ENCODE results near the gene GINS3. TPM values are rescaled to one million over a fixed set of nuclear protein-coding genes. Genes with fewer than 3 reads are reported as not detected.

The GINS3 gene
- total and polyA plus RNA-seq, 10 of the 15 experiments (the other 5 are each of a cell fraction or from before 2014, with no cell fraction given) = 13.6 to 22.4 (median 15.6) TPM

DNA sequence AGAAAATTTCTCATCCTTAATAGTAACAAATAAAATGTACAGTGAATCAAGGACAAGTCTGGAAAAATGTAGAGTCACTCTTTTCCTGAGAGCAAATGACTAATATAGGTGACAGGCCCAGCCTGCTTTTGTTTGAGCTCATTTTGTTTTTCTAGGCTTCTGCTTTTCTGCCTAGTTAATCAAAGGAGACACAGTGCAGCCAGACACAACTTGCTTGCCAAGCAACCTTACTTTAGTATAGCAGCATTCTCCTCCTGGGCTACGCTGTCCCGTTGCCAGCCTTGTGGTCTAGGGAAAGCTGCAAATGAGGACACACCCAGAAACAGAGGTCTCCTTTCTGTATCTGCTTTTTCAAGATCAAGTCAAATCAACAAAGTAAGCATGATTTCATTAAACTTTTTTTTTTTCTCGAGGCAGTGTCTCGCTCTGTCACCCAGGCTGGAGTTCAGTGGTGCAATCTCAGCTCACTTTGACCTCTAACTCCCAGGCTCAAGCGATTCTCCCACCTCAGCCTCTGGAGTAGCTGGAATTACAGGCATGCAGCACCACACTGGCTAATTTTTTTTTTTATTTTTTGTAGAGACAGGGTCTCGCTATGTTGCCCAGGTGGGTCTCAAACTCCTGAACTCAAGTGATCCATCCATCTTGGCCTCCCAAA lies 17.2 kb downstream of the GINS3 start (continued):
- TF ChIP-seq, protein P1, sequence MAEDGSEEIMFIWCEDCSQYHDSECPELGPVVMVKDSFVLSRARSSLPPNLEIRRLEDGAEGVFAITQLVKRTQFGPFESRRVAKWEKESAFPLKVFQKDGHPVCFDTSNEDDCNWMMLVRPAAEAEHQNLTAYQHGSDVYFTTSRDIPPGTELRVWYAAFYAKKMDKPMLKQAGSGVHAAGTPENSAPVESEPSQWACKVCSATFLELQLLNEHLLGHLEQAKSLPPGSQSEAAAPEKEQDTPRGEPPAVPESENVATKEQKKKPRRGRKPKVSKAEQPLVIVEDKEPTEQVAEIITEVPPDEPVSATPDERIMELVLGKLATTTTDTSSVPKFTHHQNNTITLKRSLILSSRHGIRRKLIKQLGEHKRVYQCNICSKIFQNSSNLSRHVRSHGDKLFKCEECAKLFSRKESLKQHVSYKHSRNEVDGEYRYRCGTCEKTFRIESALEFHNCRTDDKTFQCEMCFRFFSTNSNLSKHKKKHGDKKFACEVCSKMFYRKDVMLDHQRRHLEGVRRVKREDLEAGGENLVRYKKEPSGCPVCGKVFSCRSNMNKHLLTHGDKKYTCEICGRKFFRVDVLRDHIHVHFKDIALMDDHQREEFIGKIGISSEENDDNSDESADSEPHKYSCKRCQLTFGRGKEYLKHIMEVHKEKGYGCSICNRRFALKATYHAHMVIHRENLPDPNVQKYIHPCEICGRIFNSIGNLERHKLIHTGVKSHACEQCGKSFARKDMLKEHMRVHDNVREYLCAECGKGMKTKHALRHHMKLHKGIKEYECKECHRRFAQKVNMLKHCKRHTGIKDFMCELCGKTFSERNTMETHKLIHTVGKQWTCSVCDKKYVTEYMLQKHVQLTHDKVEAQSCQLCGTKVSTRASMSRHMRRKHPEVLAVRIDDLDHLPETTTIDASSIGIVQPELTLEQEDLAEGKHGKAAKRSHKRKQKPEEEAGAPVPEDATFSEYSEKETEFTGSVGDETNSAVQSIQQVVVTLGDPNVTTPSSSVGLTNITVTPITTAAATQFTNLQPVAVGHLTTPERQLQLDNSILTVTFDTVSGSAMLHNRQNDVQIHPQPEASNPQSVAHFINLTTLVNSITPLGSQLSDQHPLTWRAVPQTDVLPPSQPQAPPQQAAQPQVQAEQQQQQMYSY (CRISPR knock-in tag; IDR thresholded peaks at IDR 0.05) = no peak

GRCh38 chr16:58411336-58411735 lies 19.1 kb downstream of the GINS3 start:
- Histone ChIP-seq H3K9me3 (replicated peaks; ENCODE audit: control insufficient read depth, insufficient read depth, low read length) (no peaks in the 10 kb centered on the region), H3K79me2 (ENCODE audit: control insufficient read depth, insufficient read depth, low read length) (no peaks in the 10 kb centered on the region), H2AFZ (ENCODE audit: control insufficient read depth, low read depth, low read length) (no peak overlapping the region), H4K20me1 (ENCODE audit: control insufficient read depth, insufficient read depth) (no peaks in the 10 kb centered on the region), H3K4me1 (ENCODE audit: control insufficient read depth, insufficient read depth, low read length) (no peaks in the 10 kb centered on the region), H3K27me3 (replicated peaks in 1 of 2; ENCODE audit: control insufficient read depth in 2 of 2, insufficient read depth in 2 of 2, low read length in 1 of 2) (no peaks in the 10 kb centered on the region), H3K4me2 (ENCODE audit: control insufficient read depth, insufficient read depth) (no peak overlapping the region), H3K4me3 (no peak overlapping the region), H3K36me3 (ENCODE audit: control insufficient read depth in 2 of 2, insufficient read depth in 2 of 2, low read length in 1 of 2) (no peaks in the 10 kb centered on the region), H3K9ac (ENCODE audit: control insufficient read depth, insufficient read depth, low read length) (no peak overlapping the region), H3K27ac (ENCODE audit: control insufficient read depth, insufficient read depth) (no peak overlapping the region)
- ChIA-PET CTCF (no interaction called here), SMC1A (ENCODE audit: uncharacterized antibody, unreplicated experiment) (interaction anchor here (1.0 kb wide), 1 partner anchor 33 kb away, joined by 3 read pairs; no protein-coding TSS in a partner anchor), POLR2A (no interaction called here), RAD21 (ENCODE audit: unreplicated experiment) (no interaction called here)
- intact Hi-C loops (cut with micrococcal nuclease; ENCODE audit: unreplicated experiment) (no loop called here), in situ Hi-C loops (cut with MboI) (no loop called here)
- ATAC-seq = no peak
- no peak for DNase-seq (ENCODE audit: low read depth, low spot score)
- 85% methylated on average over 2 of the region's 2 CpGs for WGBS (ENCODE audit: insufficient coverage, insufficient replicate concordance, low lambda C conversion rate, missing lambda C conversion rate)
- FAIRE-seq = no peak
- BruUV-seq (replicated peaks) = no TSS peak
- TF ChIP-seq SRF (IDR thresholded peaks at IDR 0.05; ENCODE audit: low read depth in 2 of 2, low read length in 2 of 2) = no peak
- no peak for TF ChIP-seq SIX5 (IDR thresholded peaks at IDR 0.05; ENCODE audit: low read depth, low read length, severe bottlenecking)
- TF ChIP-seq TCF7 (IDR thresholded peaks at IDR 0.05; ENCODE audit: borderline replicate concordance) = no peak
- no peak for TF ChIP-seq SMARCA5 (IDR thresholded peaks at IDR 0.05)
- TF ChIP-seq PBX3 (IDR thresholded peaks at IDR 0.05; ENCODE audit: insufficient replicate concordance, low read depth, low read length) = no peak
- no peak for TF ChIP-seq CREM (IDR thresholded peaks at IDR 0.05; ENCODE audit: low read depth)
- TF ChIP-seq HSF1 (IDR thresholded peaks at IDR 0.05; ENCODE audit: low read depth, low read length) = no peak
- TF ChIP-seq NBN (IDR thresholded peaks at IDR 0.05) = no peak
- TF ChIP-seq FOS (IDR thresholded peaks at IDR 0.05; ENCODE audit: borderline replicate concordance, extremely low read depth, insufficient read length) = no peak
- TF ChIP-seq TAF1 (IDR thresholded peaks at IDR 0.05; ENCODE audit: borderline replicate concordance, low read depth, low read length) = no peak
- no peak for TF ChIP-seq HCFC1 (IDR thresholded peaks at IDR 0.05; ENCODE audit: low read length)
- no peak for TF ChIP-seq BACH1 (IDR thresholded peaks at IDR 0.05; ENCODE audit: borderline replicate concordance)
- no peak for TF ChIP-seq SP1 (IDR thresholded peaks at IDR 0.05; ENCODE audit: low read depth, low read length)
- TF ChIP-seq NFXL1 (IDR thresholded peaks at IDR 0.05; ENCODE audit: borderline replicate concordance) = no peak
- no peak for TF ChIP-seq RB1 (IDR thresholded peaks at IDR 0.05; ENCODE audit: borderline replicate concordance)
- no peak for TF ChIP-seq KLF5 (IDR thresholded peaks at IDR 0.05; ENCODE audit: partially characterized antibody)
- no peak for TF ChIP-seq NFYA (IDR thresholded peaks at IDR 0.05; ENCODE audit: borderline replicate concordance, low read depth, low read length)
- no peak for TF ChIP-seq SREBF2 (IDR thresholded peaks at IDR 0.05; ENCODE audit: low read length)
